Measurements from ENCODE around the gene XCR1. TPM values are rescaled to one million over a fixed set of nuclear protein-coding genes. Genes with fewer than 3 reads are reported as not detected.

Gene XCR1
- total and polyA plus RNA-seq, 9 of the 15 experiments (the other 6 are each of a cell fraction or from before 2014, with no cell fraction given): not detected

GRCh38 chr3:46060551-46060950 is 33.3 kb upstream of the XCR1 start (continued):
- TF ChIP-seq ZNF318 (IDR thresholded peaks at IDR 0.05; ENCODE audit: borderline replicate concordance in 1 of 2, low read depth in 1 of 2) (no peak), CBFB (CRISPR knock-in tag; IDR thresholded peaks at IDR 0.05) (no peak), CBFA2T2 (conservative IDR thresholded peaks at IDR 0.05) (no peak), MCM2 (IDR thresholded peaks at IDR 0.05; ENCODE audit: low read depth) (no peak), MXI1 (IDR thresholded peaks at IDR 0.05; ENCODE audit: low read depth, low read length) (no peak), ZBTB17 (CRISPR knock-in tag; IDR thresholded peaks at IDR 0.05) (no peak), ZNF407 (IDR thresholded peaks at IDR 0.05; ENCODE audit: low read depth) (no peak), ZNF184 (CRISPR knock-in tag; IDR thresholded peaks at IDR 0.05) (no peak), ETV6 (IDR thresholded peaks at IDR 0.05; ENCODE audit: borderline replicate concordance in 1 of 2, low read depth in 2 of 2, low read length in 1 of 2) (no peak), ETV6 (CRISPR knock-in tag; IDR thresholded peaks at IDR 0.05; ENCODE audit: borderline replicate concordance) (no peak), ZNF277 (CRISPR knock-in tag; IDR thresholded peaks at IDR 0.05; ENCODE audit: borderline replicate concordance) (no peak)

All from K562 (cell line).